Prostate gland (tissue), 2 donors: Measurements from ENCODE around the gene ENGASE.

Experiments
- CTCF ChIP-seq, 4 experiments: fragments of 200-600 bp in 2 of 4; fragments of 450-650 bp in 2 of 4; sonication (generic) in 2 of 4; IDR thresholded peaks; 1 replicate in 3 of 4; 2 replicates in 1 of 4; pipeline ENCODE4 v1.5.1; 2016 to 2019; ENCODE audit warnings: antibody characterized with exemption in 4 of 4, mild to moderate bottlenecking in 2 of 4, moderate library complexity in 2 of 4
- POLR2A ChIP-seq: fragments of 450-650 bp; IDR thresholded peaks from one replicate; pipeline ENCODE4 v1.6.1; 2016; ENCODE audit warnings: antibody characterized with exemption, mild to moderate bottlenecking
- POLR2AphosphoS5 ChIP-seq: sonication (generic); formaldehyde crosslinking; IDR thresholded peaks from one replicate; pipeline ENCODE4 v1.6.1; 2017; ENCODE audit warnings: antibody characterized with exemption

GRCh38 chr17:79031996-79032875, 42.4 kb upstream of the ENGASE start:
- TF ChIP-seq CTCF (IDR thresholded peaks at IDR 0.05) (no peak), POLR2AphosphoS5 (no peak), POLR2A (no peak)
